ENCODE data around the gene TMEM259. TPM values are rescaled to one million over a fixed set of nuclear protein-coding genes. Genes with fewer than 3 reads are reported as not detected.

TMEM259 gene
- total and polyA plus RNA-seq, 2 donors (not counting 3 experiments of a cell fraction or from before 2014, with no cell fraction given): 142 to 297 TPM

GRCh38 chr19:1064661-1065605 lies 44.0 kb upstream of the TMEM259 start:
- no peaks in the 10 kb centered on the region for H3K27me3 ChIP-seq (ENCODE audit: control insufficient read depth in 2 of 2, insufficient read depth in 2 of 2, low read length in 2 of 2)
- H3K9me1 ChIP-seq (replicated peaks; ENCODE audit: control insufficient read depth, extremely low read depth, insufficient read depth, low read length): no peaks in the 10 kb centered on the region
- no TSS peak for BruUV-seq (replicated peaks)
- POLR2A ChIA-PET: interaction anchor here (0.8 to 1.2 kb wide), 2 partner anchors 36 to 39 kb away, joined by 3 to 4 read pairs; no protein-coding TSS in a partner anchor
- no peaks in the 10 kb centered on the region for H3K36me3 ChIP-seq (ENCODE audit: control insufficient read depth in 2 of 2, extremely low read depth in 1 of 2, insufficient read depth in 2 of 2, low read length in 2 of 2)
- FAIRE-seq (peak; percentile 50), DNase-seq (ENCODE audit: low read depth, low spot score) (peak; percentile 55)
- no peak overlapping the region for H3K9ac ChIP-seq (replicated peaks; ENCODE audit: extremely low read depth, insufficient read depth, low read length)
- H3K4me2 ChIP-seq (ENCODE audit: insufficient read depth, low read length): no peak overlapping the region
- no peak overlapping the region for H3K27ac ChIP-seq (ENCODE audit: insufficient read depth, low read depth, low read length)
- TF ChIP-seq POLR2A (IDR thresholded peaks at IDR 0.05; ENCODE audit: low read depth, low read length): no peak
- TF ChIP-seq MYC (IDR thresholded peaks at IDR 0.05; ENCODE audit: low read depth, low read length): no peak
- TF ChIP-seq POLR2AphosphoS5 (IDR thresholded peaks at IDR 0.05; ENCODE audit: insufficient read depth, low read depth, low read length): peak; percentile 52
- no peak for TF ChIP-seq EZH2 (IDR thresholded peaks at IDR 0.05; ENCODE audit: borderline replicate concordance, low read depth, low read length, severe bottlenecking)
- peak; percentile 70 to 82 for TF ChIP-seq CTCF (IDR thresholded peaks at IDR 0.05; ENCODE audit: extremely low read depth in 1 of 2, insufficient read depth in 1 of 2, low read depth in 1 of 2, low read length in 2 of 2)
- peak; percentile 69 for TF ChIP-seq MAX (IDR thresholded peaks at IDR 0.05; ENCODE audit: insufficient read depth, insufficient read length)
- intact Hi-C loops (cut with micrococcal nuclease): no loop called here
- no peak overlapping the region for H3K4me3 ChIP-seq (replicated peaks in 1 of 3; ENCODE audit: insufficient read depth in 1 of 3, low read depth in 1 of 3, low read length in 3 of 3)
- H4K20me1 ChIP-seq (replicated peaks; ENCODE audit: control insufficient read depth, extremely low read depth, insufficient read depth, low read length): no peaks in the 10 kb centered on the region
- H3K4me1 ChIP-seq (ENCODE audit: control insufficient read depth, extremely low read depth, insufficient read depth, low read length): peaks cover 31% of the 10 kb centered on the region
- no peaks in the 10 kb centered on the region for H3K79me2 ChIP-seq (ENCODE audit: control insufficient read depth, insufficient read depth, low read length)
- peak overlapping the region; percentile 77 for H2AFZ ChIP-seq (ENCODE audit: low read depth, low read length)
- CTCF ChIA-PET: interaction anchor here (0.8 to 1.9 kb wide), 15 partner anchors 9 to 149 kb away, joined by 3 to 13 read pairs (median 6); partner anchors contain the start of genes CNN2 and GPX4
- dilution Hi-C loops (cut with MboI; ENCODE audit: extremely low pct_ligation_motif_present, low sequenced_read_pairs): no loop called here
- H3K9me3 ChIP-seq (replicated peaks; ENCODE audit: control insufficient read depth, insufficient read depth, low read length): no peaks in the 10 kb centered on the region
